ENCODE results near the gene TCF7L2.

The TCF7L2 gene

DNA sequence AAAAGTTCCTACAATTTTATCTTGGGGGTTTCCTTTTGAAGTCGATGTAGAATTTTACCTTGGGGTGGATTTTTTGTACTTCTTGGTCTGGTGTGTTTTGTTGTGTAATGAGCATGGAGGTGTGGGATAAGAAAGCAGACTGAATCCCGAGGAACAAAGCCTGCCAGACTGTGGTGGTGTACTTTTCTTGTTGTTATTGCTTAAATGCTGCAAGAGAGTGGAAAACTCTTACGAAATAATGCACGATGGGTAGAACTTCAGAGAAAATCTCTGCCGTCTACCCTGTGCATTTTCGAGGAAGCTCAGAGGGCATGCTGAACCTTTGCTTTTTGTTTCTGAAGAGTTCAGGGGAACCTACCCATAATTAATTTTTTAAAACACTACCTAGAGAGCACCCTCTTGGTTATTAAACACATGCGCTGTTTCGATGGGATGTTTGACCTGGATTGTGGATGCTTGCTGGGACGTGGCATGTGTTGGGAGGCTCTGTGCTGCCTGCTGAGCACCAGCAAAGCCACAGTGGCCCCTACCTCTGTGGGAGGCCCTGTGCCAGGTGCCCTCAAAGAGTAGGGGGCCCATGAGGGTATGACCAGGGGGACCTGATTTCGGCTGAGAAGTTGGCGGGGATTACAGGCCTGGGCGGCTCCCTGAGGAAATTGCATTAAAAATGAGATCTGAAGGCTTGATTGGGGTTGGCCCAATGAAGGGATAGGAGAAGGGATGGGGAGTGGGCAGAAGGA is 94.1 kb downstream of the TCF7L2 start:
- no peak overlapping the region for H3K4ac ChIP-seq (ENCODE audit: low read depth in 1 of 2, low read length in 2 of 2)
- no peak overlapping the region for H3K23ac ChIP-seq (ENCODE audit: low read length in 2 of 2)
- peaks cover 19% of the 10 kb centered on the region for H3K79me1 ChIP-seq (replicated peaks; ENCODE audit: low read length, poor library complexity, severe bottlenecking)
- WGBS: 96% methylated on average over 12 of the region's 12 CpGs
- no peak overlapping the region for H2AFZ ChIP-seq (ENCODE audit: low read depth, low read length)
- H2BK5ac ChIP-seq (ENCODE audit: low read depth, low read length, poor library complexity, severe bottlenecking): no peak overlapping the region
- no peaks in the 10 kb centered on the region for H3K9me3 ChIP-seq (ENCODE audit: control insufficient read depth, low read length)
- H3K27me3 ChIP-seq (ENCODE audit: control insufficient read depth in 1 of 2, insufficient read depth in 1 of 2, low read length in 2 of 2): no peaks in the 10 kb centered on the region
- peaks cover 5 to 6% of the 10 kb centered on the region in 2 experiments for H3K36me3 ChIP-seq (ENCODE audit: control insufficient read depth in 1 of 2, insufficient read depth in 2 of 2, low read depth in 1 of 2, low read length in 2 of 2)
- H3K4me3 ChIP-seq (ENCODE audit: insufficient read depth in 1 of 2, low read depth in 1 of 2, low read length in 2 of 2): no peak overlapping the region
- H3K4me1 ChIP-seq (ENCODE audit: control insufficient read depth, insufficient read depth, low read depth, low read length): peaks cover 22% of the 10 kb centered on the region
- no peak overlapping the region for H3K27ac ChIP-seq (ENCODE audit: low read length, poor library complexity, severe bottlenecking)
- no peak overlapping the region for H3K14ac ChIP-seq (ENCODE audit: low read length in 2 of 2)
- H4K8ac ChIP-seq (ENCODE audit: low read length): no peak overlapping the region
- peak overlapping the region in 1 of 2 experiments; percentile 28 for H3K18ac ChIP-seq (ENCODE audit: low read depth in 1 of 2, low read length in 2 of 2)
- H2BK120ac ChIP-seq (ENCODE audit: low read depth, low read length): no peak overlapping the region
- H3K9ac ChIP-seq (ENCODE audit: low read length): no peak overlapping the region
- H4K91ac ChIP-seq (ENCODE audit: low read length): no peak overlapping the region
- H2AK5ac ChIP-seq (ENCODE audit: low read length, severe bottlenecking): no peak overlapping the region
- H2BK12ac ChIP-seq (ENCODE audit: low read length in 2 of 2): peak overlapping the region in 1 of 2 experiments; percentile 31
- no peak overlapping the region for H2BK15ac ChIP-seq (ENCODE audit: low read depth, poor library complexity, severe bottlenecking)
- DNase-seq: no peak
- H3K4me2 ChIP-seq (ENCODE audit: low read length, poor library complexity, severe bottlenecking): no peak overlapping the region

DNA sequence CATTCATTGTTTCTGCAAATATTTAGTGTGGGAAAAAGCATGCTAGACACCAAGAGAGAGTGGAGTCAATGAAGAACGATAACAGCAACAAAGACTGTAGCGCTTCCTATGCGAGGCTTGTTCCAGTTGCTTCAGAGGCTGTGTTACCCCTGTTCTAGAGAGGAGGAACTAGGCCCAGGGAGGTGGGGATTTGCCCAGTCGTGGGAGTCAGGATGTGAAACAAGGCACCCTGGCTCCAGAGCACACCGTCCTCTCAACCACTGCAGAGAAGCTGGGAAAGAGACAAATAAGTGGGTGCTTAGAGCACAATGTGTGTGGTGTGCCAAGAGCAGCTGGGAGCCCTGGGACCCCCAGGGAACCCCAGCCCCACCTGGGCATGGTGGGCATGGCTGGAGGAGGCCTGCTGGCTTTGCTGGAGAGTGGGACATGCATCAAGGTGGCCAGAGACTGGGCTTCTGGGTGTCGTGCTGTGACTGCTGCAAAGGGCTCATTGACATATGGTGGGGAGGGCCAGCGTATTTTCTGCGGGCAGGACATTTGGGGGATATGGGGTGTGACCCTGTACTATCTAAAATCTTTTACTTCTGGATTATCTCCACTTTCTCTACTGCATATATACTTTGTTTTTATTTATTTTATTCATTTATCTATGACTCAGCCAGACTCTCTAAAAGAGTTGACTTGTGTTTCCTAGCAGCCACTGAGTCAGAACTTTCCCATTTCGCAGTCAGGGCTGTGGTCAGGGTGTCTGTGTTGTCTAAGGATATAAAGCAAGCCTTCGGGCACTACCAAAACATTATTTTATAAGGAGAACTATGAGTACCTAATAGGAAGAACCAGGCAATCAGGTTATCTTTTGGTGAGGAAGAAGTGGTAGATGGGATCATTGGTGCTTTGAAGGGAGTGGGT is 95.4 kb downstream of the TCF7L2 start:
- 83% methylated on average over 6 of the region's 10 CpGs for WGBS
- no peaks in the 10 kb centered on the region for H3K27me3 ChIP-seq (ENCODE audit: control insufficient read depth in 1 of 2, insufficient read depth in 1 of 2, low read length in 2 of 2)
- H3K9ac ChIP-seq (ENCODE audit: low read length): peak overlapping the region; percentile 76
- H3K23ac ChIP-seq (ENCODE audit: low read length in 2 of 2): peak overlapping the region in 1 of 2 experiments; percentile 9
- H2BK5ac ChIP-seq (ENCODE audit: low read depth, low read length, poor library complexity, severe bottlenecking): no peak overlapping the region
- no peaks in the 10 kb centered on the region for H3K9me3 ChIP-seq (ENCODE audit: control insufficient read depth, low read length)
- H2BK15ac ChIP-seq (ENCODE audit: low read depth, poor library complexity, severe bottlenecking): no peak overlapping the region
- no peak overlapping the region for H3K4ac ChIP-seq (ENCODE audit: low read depth in 1 of 2, low read length in 2 of 2)
- peak overlapping the region; percentile 20 for H2AK5ac ChIP-seq (ENCODE audit: low read length, severe bottlenecking)
- peaks cover 1 to 9% of the 10 kb centered on the region in 2 experiments for H3K36me3 ChIP-seq (ENCODE audit: control insufficient read depth in 1 of 2, insufficient read depth in 2 of 2, low read depth in 1 of 2, low read length in 2 of 2)
- DNase-seq: peak; percentile 96
- no peak overlapping the region for H3K4me2 ChIP-seq (ENCODE audit: low read length, poor library complexity, severe bottlenecking)
- no peak overlapping the region for H3K4me3 ChIP-seq (ENCODE audit: insufficient read depth in 1 of 2, low read depth in 1 of 2, low read length in 2 of 2)
- H3K18ac ChIP-seq (ENCODE audit: low read depth in 1 of 2, low read length in 2 of 2): peak overlapping the region; percentile 40 to 61
- no peak overlapping the region for H3K14ac ChIP-seq (ENCODE audit: low read length in 2 of 2)
- H4K8ac ChIP-seq (ENCODE audit: low read length): no peak overlapping the region
- peak overlapping the region; percentile 33 for H3K27ac ChIP-seq (ENCODE audit: low read length, poor library complexity, severe bottlenecking)
- no peak overlapping the region for H2AFZ ChIP-seq (ENCODE audit: low read depth, low read length)
- peaks cover 20% of the 10 kb centered on the region for H3K79me1 ChIP-seq (replicated peaks; ENCODE audit: low read length, poor library complexity, severe bottlenecking)
- no peak overlapping the region for H2BK120ac ChIP-seq (ENCODE audit: low read depth, low read length)
- peak overlapping the region; percentile 43 for H4K91ac ChIP-seq (ENCODE audit: low read length)
- H3K4me1 ChIP-seq (ENCODE audit: control insufficient read depth, insufficient read depth, low read depth, low read length): peaks cover 30% of the 10 kb centered on the region
- peak overlapping the region in 1 of 2 experiments; percentile 79 for H2BK12ac ChIP-seq (ENCODE audit: low read length in 2 of 2)

DNA sequence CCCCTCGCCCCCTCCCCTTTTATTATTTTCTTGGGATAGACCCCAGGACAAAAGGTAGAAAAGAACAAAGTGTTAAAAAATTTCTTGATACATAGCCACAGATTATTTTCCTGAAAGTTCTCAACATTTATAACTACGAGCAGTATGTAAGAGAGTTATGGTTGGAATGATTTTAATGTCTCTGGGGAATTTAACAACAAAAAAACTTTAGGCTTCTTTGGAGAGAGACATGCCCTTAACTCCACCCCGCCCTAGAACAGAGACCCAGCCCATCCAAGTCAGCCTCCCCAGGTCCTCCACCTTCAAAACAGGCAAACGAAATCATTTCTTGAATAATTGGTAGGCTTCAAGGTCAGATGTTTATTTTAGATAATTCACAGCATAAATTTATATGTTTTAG is 97.1 kb downstream of the TCF7L2 start:
- Histone ChIP-seq H3K27me3 (ENCODE audit: control insufficient read depth in 1 of 2, insufficient read depth in 1 of 2, low read length in 2 of 2) (no peaks in the 10 kb centered on the region), H3K18ac (ENCODE audit: low read depth in 1 of 2, low read length in 2 of 2) (no peak overlapping the region), H3K79me1 (replicated peaks; ENCODE audit: low read length, poor library complexity, severe bottlenecking) (peaks cover 18% of the 10 kb centered on the region), H4K8ac (ENCODE audit: low read length) (no peak overlapping the region), H3K36me3 (ENCODE audit: control insufficient read depth in 1 of 2, insufficient read depth in 2 of 2, low read depth in 1 of 2, low read length in 2 of 2) (peaks cover 4 to 5% of the 10 kb centered on the region in 2 experiments), H3K14ac (ENCODE audit: low read length in 2 of 2) (no peak overlapping the region), H2BK12ac (ENCODE audit: low read length in 2 of 2) (peak overlapping the region in 1 of 2 experiments; percentile 31), H3K27ac (ENCODE audit: low read length, poor library complexity, severe bottlenecking) (no peak overlapping the region), H4K91ac (ENCODE audit: low read length) (no peak overlapping the region), H3K4me2 (ENCODE audit: low read length, poor library complexity, severe bottlenecking) (no peak overlapping the region), H3K9ac (ENCODE audit: low read length) (peak overlapping the region; percentile 76), H3K4ac (ENCODE audit: low read depth in 1 of 2, low read length in 2 of 2) (no peak overlapping the region), H2BK15ac (ENCODE audit: low read depth, poor library complexity, severe bottlenecking) (no peak overlapping the region), H2AK5ac (ENCODE audit: low read length, severe bottlenecking) (no peak overlapping the region), H2AFZ (ENCODE audit: low read depth, low read length) (no peak overlapping the region), H2BK120ac (ENCODE audit: low read depth, low read length) (no peak overlapping the region), H3K4me1 (ENCODE audit: control insufficient read depth, insufficient read depth, low read depth, low read length) (peaks cover 32% of the 10 kb centered on the region), H2BK5ac (ENCODE audit: low read depth, low read length, poor library complexity, severe bottlenecking) (no peak overlapping the region), H3K23ac (ENCODE audit: low read length in 2 of 2) (no peak overlapping the region), H3K4me3 (ENCODE audit: insufficient read depth in 1 of 2, low read depth in 1 of 2, low read length in 2 of 2) (no peak overlapping the region), H3K9me3 (ENCODE audit: control insufficient read depth, low read length) (no peaks in the 10 kb centered on the region)
- DNase-seq: no peak
- no CpG with 5 or more reads among the region's 4 CpGs for WGBS

DNA sequence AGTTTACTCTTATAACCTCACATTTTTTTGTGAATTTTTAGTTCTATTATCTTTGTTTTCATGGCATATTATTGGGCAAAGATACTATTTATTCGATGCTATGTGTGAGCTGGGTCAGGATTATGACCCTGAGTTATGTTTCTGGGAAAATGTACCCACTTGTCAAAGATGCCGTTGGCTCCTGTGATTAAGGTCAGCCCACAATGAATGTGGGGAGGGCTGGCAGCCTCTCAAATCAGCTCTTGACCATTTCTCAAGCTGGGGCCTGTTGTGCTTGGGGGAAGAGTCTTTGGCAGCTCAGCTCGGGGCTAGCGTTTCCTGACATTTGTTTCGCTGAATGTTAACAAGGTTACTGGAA is 97.5 kb downstream of the TCF7L2 start:
- H4K8ac ChIP-seq (ENCODE audit: low read length): no peak overlapping the region
- H2BK15ac ChIP-seq (ENCODE audit: low read depth, poor library complexity, severe bottlenecking): peak overlapping the region; percentile 78
- no peak overlapping the region for H3K4me3 ChIP-seq (ENCODE audit: insufficient read depth in 1 of 2, low read depth in 1 of 2, low read length in 2 of 2)
- H3K4me2 ChIP-seq (ENCODE audit: low read length, poor library complexity, severe bottlenecking): no peak overlapping the region
- H3K4me1 ChIP-seq (ENCODE audit: control insufficient read depth, insufficient read depth, low read depth, low read length): peaks cover 33% of the 10 kb centered on the region
- no peaks in the 10 kb centered on the region for H3K27me3 ChIP-seq (ENCODE audit: control insufficient read depth in 1 of 2, insufficient read depth in 1 of 2, low read length in 2 of 2)
- H3K27ac ChIP-seq (ENCODE audit: low read length, poor library complexity, severe bottlenecking): peak overlapping the region; percentile 84
- H2AK5ac ChIP-seq (ENCODE audit: low read length, severe bottlenecking): no peak overlapping the region
- no peak overlapping the region for H3K4ac ChIP-seq (ENCODE audit: low read depth in 1 of 2, low read length in 2 of 2)
- peaks cover 15% of the 10 kb centered on the region for H3K79me1 ChIP-seq (replicated peaks; ENCODE audit: low read length, poor library complexity, severe bottlenecking)
- no peak overlapping the region for H2BK12ac ChIP-seq (ENCODE audit: low read length in 2 of 2)
- H3K9ac ChIP-seq (ENCODE audit: low read length): peak overlapping the region; percentile 23
- H3K14ac ChIP-seq (ENCODE audit: low read length in 2 of 2): no peak overlapping the region
- peak; percentile 59 for DNase-seq
- H3K36me3 ChIP-seq (ENCODE audit: control insufficient read depth in 1 of 2, insufficient read depth in 2 of 2, low read depth in 1 of 2, low read length in 2 of 2): peaks cover 3 to 4% of the 10 kb centered on the region in 2 experiments
- WGBS: 19% methylated on average over 5 of the region's 5 CpGs
- H2AFZ ChIP-seq (ENCODE audit: low read depth, low read length): no peak overlapping the region
- no peak overlapping the region for H4K91ac ChIP-seq (ENCODE audit: low read length)
- H3K18ac ChIP-seq (ENCODE audit: low read depth in 1 of 2, low read length in 2 of 2): peak overlapping the region in 1 of 2 experiments; percentile 34
- no peaks in the 10 kb centered on the region for H3K9me3 ChIP-seq (ENCODE audit: control insufficient read depth, low read length)
- H2BK5ac ChIP-seq (ENCODE audit: low read depth, low read length, poor library complexity, severe bottlenecking): no peak overlapping the region
- H3K23ac ChIP-seq (ENCODE audit: low read length in 2 of 2): no peak overlapping the region
- peak overlapping the region; percentile 54 for H2BK120ac ChIP-seq (ENCODE audit: low read depth, low read length)
